Placental pericyte (primary cell): ENCODE measurements around the gene POPDC3. TPM values are rescaled to one million over a fixed set of nuclear protein-coding genes. Genes with fewer than 3 reads are reported as not detected.

Experiments used
- total RNA-seq: library from RNA; depleted of rRNA; stranded (reverse); fragments of >200 nt; gene quantifications from 2 replicates; pipeline ENCODE4 v1.2.3, GENCODE V29; 2012

The POPDC3 gene, protein sequence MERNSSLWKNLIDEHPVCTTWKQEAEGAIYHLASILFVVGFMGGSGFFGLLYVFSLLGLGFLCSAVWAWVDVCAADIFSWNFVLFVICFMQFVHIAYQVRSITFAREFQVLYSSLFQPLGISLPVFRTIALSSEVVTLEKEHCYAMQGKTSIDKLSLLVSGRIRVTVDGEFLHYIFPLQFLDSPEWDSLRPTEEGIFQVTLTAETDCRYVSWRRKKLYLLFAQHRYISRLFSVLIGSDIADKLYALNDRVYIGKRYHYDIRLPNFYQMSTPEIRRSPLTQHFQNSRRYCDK
- total RNA-seq = 2.0 and 14.0 TPM in 2 replicates

DNA sequence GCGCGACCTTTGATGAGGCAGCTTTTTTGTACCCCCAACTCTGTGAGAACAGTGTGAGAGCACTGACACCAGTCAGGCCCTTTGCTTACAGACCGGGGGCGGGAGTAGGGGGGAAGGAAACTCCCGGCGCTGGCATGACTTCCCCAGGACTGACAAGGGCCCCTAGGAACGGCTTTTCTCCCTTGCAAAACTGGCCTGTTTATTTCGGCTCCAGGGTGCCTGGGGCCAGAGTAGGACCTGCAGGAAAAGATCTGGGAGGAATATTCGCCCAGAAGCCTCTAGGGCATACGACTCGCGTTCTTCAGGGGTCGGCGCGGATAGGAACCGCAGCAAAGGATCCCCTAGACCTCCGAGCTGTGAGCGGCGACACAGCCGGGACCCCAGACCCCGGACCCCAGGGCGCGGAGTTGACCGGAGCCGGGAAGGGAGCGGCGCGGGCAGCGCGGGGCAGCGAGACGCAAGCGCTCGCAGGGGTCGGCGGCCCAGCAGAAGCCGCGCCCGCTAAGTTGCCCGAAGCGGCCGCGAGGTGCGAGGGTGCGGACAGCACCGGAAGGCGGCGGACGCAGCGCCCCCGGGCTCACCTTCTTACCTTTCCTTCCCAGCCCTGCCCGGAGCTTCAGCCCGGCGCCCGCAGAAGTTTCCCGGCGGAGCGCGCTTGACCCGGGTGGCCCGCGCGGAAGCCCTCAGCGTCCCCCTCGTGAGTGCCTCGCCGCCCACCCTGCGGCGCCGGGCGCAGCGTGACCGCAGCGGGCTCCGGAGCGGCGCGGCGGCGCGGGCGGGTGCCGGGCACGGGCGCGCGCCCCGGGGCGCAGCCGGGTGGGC is at the start of gene POPDC3:
Gene POPDC3, minus strand, starts transcription at position 771 of the 822 bp plus-strand sequence. CDS start 18,105 bp downstream, outside the sequence.

Other genes with a start within 250 kb of the POPDC3 start
- gene LIN28B, start 222.9 kb downstream of the POPDC3 start, total RNA-seq = 17.7 and 34.4 TPM in 2 replicates
- gene PREP, start 223.1 kb upstream of the POPDC3 start, total RNA-seq = 18.8 and 22.0 TPM in 2 replicates